ENCODE results near the gene MOXD1.

The MOXD1 gene
- 0 to 2.5 (median 0.08) reads per million in 17 experiments for total RNA-seq

DNA sequence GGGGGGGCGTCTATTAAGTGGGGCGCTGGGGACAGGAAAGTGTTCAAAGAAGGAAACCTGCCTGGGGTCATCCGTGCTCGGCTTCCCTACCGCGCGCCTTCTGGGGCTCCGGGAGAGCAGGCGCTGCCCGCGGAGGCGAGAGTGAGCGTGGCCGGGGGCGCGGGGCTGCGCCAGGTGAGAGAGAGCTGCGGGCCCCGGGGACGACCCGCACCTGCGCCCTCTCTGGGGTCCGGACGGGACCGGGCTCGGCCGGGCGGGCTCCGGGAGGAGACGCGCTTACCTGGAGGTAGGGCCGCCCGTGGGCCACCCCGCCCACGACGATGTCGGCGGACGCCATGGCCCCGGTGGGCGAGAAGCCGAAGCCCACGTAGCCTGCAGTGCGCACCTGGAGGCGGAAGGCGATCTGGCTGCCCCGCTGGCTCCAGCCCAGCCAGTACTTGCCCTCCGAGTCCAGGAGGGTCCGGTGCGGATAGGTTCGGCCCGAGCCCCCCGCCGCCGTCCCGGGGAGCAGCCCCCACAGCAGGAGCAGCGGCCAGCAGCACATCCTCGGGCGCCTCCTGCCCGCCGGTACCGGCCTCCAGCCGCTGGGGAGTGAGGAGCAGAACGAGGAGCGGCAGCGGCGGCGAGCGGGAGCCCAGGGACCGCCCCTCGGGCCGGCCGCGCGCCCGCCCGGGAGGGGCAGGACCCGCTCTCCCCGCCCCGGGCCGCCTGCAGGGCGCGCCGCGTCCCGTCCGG is at the start of gene MOXD1:
MOXD1 (minus strand) TSS at position 593 of the 735 bp plus-strand sequence; CDS start at position 544, 49 bp downstream.
- peak in 3 of 4 experiments; percentile 5 to 50 (median 32) for DNase-seq

DNA sequence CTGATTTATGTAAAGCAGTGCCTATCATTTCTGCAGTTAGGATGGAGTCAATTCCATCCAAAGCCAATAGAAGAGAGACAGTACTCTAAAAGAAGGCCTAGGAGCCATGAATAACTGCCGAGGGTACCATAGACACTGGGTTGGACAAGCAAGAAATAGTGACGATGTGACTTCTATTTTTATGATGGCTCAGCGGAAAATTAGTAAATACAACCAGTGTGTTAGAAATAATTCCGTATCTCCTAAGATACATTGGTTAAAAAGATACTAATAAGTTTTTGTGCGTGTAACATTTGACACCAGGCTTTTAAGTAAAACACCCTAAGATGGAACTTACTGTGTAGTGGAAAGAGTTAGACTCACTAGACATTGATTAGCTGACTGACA is 45.6 kb upstream of the MOXD1 start:
- DNase-seq = no peak

DNA sequence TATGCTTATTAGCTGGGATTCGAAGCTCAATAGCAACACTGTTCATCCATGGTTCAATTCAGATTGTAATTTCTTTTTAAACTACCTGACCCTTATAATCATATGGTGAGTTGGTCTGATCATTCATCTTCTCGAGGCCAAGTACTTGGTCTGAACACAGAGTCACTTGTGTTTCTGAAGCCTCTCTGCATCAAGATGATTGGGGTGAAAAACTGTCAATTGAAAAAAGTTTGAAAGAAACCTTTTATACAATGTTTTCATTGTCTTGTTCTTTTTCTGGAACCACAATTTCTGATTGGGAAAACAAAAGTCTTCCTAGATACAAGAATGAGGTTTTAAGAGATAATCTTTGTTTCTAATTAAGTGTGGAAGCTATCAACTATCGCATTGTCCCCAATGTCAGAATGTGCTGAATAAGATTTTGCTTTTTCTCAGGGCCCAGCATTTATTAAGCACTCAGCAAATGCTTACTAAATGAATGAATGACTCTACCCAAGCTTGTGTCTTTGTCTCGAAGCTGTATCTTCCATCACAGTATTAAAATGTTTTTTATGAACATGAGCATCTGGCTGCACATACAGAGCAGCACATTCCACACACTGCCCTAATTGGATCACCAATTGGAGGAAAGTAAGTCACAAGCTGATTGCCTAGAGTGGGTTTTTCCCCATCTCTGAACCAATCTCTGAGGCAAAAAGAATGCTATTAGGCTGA is 45.0 kb upstream of the MOXD1 start:
- no peak for DNase-seq

DNA sequence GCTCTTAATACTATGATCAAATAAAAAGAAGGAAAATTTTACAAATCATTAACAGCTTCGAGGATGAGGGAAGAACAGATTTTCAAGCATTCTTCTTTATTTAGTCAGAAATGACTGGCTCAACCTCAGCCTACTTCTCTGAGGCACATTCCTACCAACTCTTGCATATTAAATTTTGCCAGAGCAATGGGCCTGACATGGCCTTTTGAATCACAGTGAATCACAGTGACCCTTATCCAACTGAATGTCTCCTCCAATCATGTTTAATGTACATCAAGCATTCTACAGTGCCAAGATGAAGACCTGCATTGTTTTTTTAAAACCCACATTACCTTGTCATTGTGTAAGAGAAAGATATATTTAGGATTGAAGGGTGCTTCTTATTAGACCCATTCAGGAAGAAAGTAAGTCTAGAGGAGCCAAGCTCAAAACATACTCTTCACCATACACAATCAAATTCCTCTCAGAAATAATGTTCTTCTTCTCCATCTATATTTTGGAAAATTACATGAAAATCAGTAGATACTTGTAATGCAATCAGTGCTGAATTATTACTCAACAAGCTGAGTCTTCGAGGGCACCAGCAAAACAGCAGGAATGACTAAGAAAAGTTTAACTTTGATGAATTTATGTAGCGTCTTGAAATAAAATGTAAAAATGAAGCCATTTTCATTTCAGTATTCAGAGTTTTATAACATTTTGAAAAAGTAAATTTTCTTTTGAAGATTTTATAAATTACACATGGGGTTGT is 44.1 kb upstream of the MOXD1 start:
- DNase-seq = no peak

DNA sequence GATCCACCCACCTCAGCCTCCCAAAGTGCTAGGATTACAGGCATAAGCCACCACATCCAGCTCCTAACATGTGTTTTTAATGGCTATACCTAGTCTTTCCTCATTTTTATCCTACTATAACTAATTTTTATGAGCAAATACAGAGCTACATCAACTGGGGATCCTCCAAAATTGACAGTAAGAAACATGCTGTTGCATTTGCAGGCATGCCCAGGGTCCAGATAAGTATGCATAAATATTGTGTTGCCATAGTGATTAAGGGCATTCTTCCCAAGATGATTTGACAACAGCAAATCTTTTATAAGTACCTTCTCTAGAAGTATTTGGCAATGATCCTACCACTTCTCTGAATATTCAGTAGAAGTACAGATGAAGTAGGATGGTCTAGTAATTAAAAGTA is 41.9 kb upstream of the MOXD1 start:
- no peak for DNase-seq

DNA sequence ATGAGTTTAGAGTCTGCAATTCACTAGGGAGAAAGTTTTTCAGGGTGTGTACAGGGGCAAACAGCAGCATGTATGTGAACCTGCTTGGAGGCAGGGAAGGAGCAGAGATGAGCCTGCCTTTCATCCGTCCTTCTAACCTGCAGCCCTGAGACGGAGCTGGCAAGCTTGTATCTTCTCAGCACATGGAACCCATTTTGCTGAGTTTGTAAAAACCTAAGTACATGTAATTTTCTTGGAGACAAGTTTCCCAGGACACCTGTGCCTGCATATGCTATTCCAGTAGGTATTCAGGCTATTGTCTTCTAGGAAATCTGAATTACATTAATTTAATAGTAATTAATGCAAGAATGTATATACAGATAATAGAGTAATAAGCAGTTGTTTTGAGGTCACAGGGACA is 28.8 kb upstream of the MOXD1 start:
- no peak for DNase-seq

DNA sequence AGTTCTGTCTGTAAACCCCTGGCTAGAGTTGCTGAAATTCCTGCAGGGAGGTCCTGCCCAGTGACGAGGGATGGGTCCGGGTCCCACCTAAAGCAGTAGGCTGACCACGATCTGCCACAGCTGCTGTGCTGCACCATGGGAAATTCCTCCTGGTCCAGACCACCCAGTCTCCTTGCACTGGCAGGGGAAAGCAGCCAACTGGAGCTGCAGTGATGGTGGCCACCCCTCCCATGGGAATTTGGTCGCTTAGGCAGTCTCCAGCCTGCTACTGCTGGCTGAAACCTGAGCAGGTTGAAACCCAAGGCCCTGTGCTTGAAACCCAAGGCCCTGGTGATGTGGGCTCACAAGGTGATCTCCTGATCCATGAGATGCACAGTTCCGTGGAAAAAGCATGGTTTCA is 23.9 kb upstream of the MOXD1 start:
- DNase-seq = no peak

DNA sequence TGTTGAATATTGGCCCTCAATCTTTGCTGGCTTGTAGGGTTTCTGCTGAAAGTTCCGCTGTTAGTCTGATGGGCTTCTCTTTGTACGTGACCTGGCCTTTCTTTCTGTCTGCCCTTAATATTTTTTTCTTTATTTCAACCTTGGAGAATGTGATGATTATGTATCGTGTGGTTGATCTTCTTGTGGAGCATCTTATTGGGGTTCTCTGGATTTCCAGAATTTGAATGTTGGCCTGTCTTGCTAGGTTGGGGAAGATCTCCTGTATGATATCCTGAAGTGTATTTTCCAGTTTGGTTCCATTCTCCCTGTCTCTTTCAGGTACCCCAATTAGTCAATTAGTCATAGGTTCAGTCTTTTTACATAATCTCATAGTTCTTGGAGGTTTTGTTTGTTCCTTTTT is 22.6 kb upstream of the MOXD1 start:
- no peak for DNase-seq

DNA sequence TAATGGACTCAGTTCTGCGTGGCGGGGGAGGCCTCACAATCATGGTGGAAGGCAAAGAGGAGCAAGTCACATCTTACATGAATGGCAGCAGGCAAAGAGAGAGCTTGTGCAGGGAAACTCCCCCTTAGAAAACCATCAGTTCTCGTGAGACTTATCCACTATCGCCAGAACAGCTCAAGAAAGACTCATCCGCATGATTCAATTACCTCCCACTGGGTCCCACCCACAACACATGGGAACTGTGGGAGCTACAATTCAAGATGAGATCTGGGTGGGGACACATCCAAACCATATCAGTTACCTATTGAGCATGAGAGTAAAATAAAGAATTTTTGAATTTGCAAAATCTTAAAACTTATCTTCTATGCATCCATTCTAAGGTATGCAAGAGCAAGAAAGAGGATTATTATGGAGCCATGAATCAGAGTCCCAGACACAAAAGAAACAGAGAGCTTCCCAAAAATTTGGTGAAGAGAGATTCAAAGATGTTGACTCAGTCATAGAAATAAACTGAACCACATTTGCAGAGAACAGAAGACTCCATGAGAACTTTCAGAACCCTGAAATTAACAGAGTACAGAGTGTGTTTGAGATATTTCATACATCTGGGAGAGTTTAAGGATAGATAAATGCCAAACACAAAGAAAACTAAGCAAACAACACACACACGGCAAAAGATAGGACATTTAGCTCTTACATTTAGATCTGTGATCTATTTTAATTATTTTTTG is 17.1 kb upstream of the MOXD1 start:
- no peak for DNase-seq

DNA sequence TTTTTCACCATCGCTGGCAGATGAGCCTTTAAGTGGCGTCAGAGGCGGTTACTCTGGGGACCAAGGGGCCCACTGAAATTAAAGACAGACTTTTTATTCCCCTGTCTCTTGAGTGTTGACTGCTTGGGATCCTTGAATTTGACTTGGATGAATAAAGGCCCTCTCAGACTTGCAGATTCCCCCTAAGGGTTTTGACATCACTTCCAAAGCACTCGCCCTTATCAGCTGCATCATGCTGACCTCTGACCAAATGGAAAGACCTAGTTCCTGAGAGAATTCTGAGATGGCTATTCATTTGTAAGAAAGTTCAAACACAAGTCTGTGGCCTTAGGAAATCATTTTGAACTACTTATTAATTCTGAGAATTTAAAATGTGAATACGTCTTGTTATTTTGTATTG is 13.5 kb upstream of the MOXD1 start:
- no peak for DNase-seq

DNA sequence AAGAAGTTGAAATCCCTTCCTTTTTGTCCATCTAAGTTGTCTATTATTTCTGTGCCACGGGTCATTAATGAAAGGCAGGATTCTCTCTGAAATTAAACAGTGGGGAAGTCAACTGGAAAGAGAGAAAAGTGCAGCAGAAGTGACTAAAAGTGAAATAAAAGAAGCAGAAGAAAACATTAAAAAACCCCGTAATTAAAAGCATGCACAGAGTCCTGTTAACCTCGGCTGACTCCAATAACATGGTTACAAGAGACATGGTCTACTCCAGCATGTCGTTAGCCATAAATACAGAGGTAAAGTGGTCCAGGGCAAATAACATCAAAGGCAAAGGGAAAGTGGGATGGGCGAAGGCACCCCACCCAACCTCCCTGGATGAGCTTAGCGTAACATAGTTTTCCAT is 13.0 kb upstream of the MOXD1 start:
- no peak for DNase-seq

DNA sequence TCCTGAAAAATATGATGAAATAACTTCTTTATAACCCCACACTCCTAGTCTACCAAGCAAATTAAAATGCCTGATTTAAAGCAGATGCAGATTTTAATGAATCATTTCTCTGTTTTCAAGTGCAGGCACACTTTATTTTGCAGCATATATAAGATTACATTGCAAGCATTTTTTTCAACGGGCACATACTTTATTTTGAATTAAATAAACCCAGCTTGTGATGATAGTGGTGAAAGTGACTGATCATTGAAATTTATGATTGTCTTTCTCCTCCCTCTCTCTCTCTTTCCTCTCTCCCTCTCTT is 12.2 kb upstream of the MOXD1 start:
- no peak for DNase-seq

DNA sequence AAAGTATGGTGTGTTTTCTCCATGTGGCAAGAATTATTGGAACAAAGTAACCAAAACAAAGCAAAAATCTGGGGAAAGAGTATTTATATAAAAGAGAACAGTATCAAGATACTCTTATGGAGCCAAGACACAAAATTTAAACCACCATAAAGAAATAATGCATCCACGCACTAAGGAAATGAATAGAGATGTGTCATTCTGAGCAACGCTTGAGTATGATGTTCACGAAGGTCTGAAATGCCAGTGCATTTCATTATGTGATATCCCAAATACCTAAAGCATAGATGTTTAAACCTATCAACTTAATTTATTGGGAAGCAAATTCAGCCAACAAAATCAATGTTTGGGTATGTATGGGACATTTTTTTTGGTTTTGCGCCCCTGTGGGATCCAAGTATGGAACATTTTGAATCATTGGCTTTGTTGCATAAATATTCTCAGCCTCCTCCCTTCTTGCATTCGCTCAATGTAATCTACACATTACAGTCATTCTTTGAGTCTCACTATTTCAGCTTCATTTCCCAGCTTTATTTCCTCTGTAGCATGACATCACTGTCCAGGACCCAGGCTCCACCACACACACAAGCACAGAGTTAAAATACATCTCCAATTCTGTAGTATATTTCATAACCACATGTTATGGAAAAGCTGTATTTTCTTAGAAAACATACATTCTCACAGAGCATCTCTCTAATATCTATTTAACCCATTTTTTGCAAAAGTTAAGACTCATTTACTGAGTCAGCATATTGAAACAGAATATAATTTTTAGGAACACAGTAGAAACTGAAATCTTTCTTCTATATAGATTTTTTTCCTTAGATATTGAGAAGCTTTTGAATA is 11.6 kb upstream of the MOXD1 start:
- no peak for DNase-seq

DNA sequence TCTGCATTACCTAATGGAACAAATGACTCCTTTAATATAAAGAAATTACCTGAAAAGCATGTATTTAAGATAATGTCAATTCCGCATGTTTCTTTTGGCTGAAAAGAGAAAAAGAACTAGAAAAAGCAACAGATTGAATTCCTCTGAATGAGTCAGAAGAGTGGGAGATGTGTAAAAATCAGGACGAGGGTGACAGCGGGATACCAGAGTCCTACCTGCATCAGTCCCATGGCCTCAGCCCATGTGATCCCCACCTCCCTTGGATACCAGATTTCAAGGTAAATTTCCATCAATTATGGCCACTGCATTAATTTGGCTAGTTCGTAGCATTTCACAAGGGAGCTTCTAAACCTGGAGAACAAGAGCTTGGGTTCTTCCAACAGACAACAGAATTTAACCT is 10.0 kb upstream of the MOXD1 start:
- DNase-seq = no peak

DNA sequence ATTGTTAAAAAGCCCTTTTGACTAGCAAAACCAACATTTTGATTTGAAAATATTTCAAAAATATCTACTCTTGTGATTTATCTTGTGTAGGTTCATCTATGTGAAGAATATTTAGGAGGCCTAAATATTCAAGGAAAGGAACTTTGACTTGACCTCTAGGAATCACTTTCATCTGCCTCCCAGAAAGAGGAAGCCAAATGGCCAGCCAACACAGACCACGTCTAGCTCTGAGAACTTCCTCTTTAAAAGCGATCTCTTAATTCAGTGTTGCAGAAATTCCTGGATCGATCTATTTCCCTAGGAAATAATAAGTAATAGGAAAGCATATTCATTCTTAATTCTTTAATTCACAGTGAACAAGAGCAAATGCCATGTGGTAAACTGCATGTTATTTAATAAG is 9.6 kb upstream of the MOXD1 start:
- DNase-seq = peak; percentile 65 to 83 (median 71)

DNA sequence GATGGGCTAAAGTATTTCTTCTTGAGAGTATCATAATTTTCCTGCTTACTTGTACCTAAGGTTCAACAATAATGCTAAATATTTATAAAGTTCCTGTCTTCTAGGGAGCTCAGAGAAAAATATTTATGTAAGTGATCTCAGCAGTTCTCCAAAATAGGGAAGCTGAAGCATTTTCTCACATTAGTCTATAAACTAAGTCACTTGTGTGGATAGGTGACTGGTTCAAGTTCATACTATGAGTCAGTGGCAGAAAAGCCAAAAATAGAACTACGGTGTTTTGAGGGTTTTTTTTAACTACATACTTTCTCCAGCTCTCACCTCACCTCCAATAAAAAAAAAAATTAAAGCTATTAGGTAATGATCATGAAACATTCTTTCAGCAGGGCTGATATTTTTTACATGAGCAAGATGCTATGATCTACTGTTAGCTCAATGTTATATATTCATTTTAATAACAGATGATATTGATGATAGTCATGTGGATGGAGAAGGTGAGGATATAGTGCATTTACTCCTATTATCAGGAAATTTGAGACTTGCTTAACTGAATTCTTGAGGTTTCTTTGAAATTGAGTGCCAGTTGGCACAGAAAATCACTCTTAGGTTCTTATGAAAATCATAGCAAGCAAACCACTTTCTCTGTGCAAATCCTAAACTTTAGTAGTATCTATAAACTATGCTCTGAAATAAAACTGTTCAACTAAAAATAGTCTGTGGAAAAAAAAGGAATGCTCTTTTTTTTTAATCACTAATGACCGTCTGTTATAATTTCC is 4.1 kb upstream of the MOXD1 start:
- DNase-seq = peak in 2 of 4 experiments; percentile 11 to 31

DNA sequence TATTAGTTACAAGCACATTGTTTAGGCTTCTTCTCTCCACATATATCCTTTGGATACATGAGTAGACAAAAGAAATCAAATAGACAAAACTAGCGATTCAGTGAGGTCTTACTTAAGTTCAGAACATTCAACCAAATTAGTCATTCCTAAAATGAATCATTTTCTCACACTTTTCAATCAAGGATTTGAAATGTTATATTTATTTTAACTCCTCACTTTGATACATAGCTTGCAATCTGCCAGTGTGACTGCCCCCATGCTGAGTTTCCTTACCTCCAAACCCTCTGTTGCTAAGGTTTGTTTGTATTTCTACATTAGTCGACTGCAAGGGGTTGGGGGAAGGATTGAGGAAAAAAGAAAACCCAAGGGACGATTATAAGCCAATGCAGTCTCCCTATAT is 3.5 kb upstream of the MOXD1 start:
- DNase-seq = no peak

DNA sequence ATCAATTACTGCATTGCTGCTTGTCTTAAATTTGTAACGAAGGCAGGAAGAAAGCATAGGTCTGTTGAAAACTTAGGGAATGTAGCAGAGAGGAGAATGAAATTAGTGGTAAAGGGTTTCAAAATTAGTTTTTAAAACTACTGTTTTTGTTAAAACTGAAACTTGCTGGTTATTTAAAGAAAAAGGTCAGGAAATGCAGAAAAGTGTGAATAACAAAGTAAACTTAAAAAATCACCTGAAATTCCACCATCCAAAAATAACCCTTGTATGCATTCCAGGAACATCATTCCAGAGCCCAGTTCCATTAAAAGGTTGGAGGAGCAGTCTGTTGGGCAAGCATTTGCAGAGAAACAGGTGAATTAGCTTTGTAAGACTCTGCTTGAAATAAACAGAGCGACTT is 3.1 kb upstream of the MOXD1 start:
- DNase-seq = no peak

DNA sequence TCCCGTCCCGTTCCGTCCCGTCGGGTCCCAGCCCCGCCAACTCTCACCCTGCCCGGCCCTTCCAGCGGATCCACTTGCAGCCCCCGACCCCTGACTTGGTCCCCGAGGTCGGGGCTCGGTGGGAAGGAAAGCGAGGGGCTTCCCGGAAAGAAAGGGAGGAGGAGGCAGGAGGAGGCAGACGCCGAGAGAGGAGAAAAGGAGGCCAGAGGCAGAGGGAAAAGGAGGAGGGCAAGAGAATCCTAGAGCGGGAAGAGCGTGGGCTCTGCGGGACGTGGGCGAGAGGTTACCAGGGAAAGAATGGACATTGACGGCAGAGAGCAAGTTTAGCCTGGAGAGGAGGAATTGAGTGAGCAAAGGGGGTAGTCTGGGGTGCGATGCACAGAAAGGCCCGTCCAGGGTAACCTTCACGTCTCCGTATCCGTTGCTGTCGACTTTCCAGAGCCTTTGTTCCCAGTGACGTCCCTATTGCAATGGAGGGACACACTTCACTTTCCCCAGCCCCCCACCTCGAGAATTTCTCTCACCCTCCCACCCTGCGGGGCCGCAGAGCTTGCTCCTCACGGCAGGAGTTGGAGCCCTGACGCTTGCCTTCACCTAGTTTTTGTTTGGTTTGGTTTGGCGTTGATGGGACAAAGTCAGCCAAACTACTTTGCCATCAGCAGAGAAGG is 477 bp upstream of the MOXD1 start:
- peak in 2 of 4 experiments; percentile 5 to 20 for DNase-seq

DNA sequence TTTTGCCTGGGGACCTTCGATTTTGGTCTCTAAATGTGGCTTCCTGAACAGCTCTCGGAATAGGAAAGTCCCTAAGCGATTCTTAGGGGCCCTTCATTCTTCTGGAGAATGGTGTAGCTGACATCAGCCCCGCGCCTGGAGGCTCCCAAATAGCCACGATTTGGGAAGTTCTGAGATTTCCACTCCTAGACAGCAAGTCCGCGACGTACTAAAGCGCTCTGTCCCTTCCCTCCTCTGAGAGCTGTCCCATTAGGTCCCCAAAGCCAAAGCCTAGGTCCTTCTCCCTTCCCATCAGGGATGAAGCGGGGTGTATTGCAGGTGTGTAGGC is 756 bp downstream of the MOXD1 start:
- DNase-seq = peak in 1 of 4 experiments; percentile 5
